ENCODE measurements around the gene PEMT.

Gene PEMT

GRCh38 chr17:17504341-17505140 is 87.0 kb downstream of the PEMT start:
- Histone ChIP-seq H4K20me1 (ENCODE audit: low read depth, low read length) (no peaks in the 10 kb centered on the region; the same call in 1 of the 2 replicates), H3K79me2 (ENCODE audit: insufficient read depth, low read length) (no peaks in the 10 kb centered on the region), H3K36me3 (ENCODE audit: low read length) (no peaks in the 10 kb centered on the region), H3K4me2 (ENCODE audit: low read depth, low read length, poor library complexity, severe bottlenecking) (no peak overlapping the region), H3K9me2 (replicated peaks; ENCODE audit: insufficient read depth, low read length) (no peaks in the 10 kb centered on the region), H3K27me3 (ENCODE audit: low read length) (no peaks in the 10 kb centered on the region), H3K9me3 (ENCODE audit: insufficient read depth, low read length) (no peaks in the 10 kb centered on the region), H3K4me3 (ENCODE audit: insufficient read depth, low read length, poor library complexity, severe bottlenecking) (no peak overlapping the region), H3K9ac (ENCODE audit: low read length) (no peak overlapping the region), H3K27ac (ENCODE audit: low read depth, low read length) (no peak overlapping the region), H3F3A (ENCODE audit: insufficient read depth) (no peaks in the 10 kb centered on the region), H2AFZ (ENCODE audit: low read depth, low read length, severe bottlenecking) (no peak overlapping the region)
- TF ChIP-seq EZH2phosphoT487 (conservative IDR thresholded peaks at IDR 0.05; ENCODE audit: low read length) (no peak), CTCF (IDR thresholded peaks at IDR 0.05; ENCODE audit: insufficient read depth, low read length, poor library complexity, severe bottlenecking) (no peak)

GRCh38 chr17:17503566-17504130 is 87.9 kb downstream of the PEMT start:
- Histone ChIP-seq H2AFZ (ENCODE audit: low read depth, low read length, severe bottlenecking) (no peak overlapping the region), H3K4me2 (ENCODE audit: low read depth, low read length, poor library complexity, severe bottlenecking) (no peak overlapping the region), H3K36me3 (ENCODE audit: low read length) (no peaks in the 10 kb centered on the region), H4K20me1 (ENCODE audit: low read depth, low read length) (no peaks in the 10 kb centered on the region; the same call in 1 of the 2 replicates), H3K4me3 (ENCODE audit: insufficient read depth, low read length, poor library complexity, severe bottlenecking) (no peak overlapping the region), H3K27ac (ENCODE audit: low read depth, low read length) (no peak overlapping the region), H3K9me3 (ENCODE audit: insufficient read depth, low read length) (no peaks in the 10 kb centered on the region), H3K79me2 (ENCODE audit: insufficient read depth, low read length) (no peaks in the 10 kb centered on the region), H3K9ac (ENCODE audit: low read length) (no peak overlapping the region), H3K27me3 (ENCODE audit: low read length) (no peaks in the 10 kb centered on the region), H3F3A (ENCODE audit: insufficient read depth) (no peaks in the 10 kb centered on the region), H3K9me2 (replicated peaks; ENCODE audit: insufficient read depth, low read length) (no peaks in the 10 kb centered on the region)
- TF ChIP-seq CTCF (IDR thresholded peaks at IDR 0.05; ENCODE audit: insufficient read depth, low read length, poor library complexity, severe bottlenecking): no peak
- TF ChIP-seq EZH2phosphoT487 (conservative IDR thresholded peaks at IDR 0.05; ENCODE audit: low read length): no peak

GRCh38 chr17:17502741-17503565 is 88.6 kb downstream of the PEMT start:
- Histone ChIP-seq H3K79me2 (ENCODE audit: insufficient read depth, low read length) (no peaks in the 10 kb centered on the region), H3K36me3 (ENCODE audit: low read length) (no peaks in the 10 kb centered on the region), H3K4me3 (ENCODE audit: insufficient read depth, low read length, poor library complexity, severe bottlenecking) (no peak overlapping the region), H3K9me3 (ENCODE audit: insufficient read depth, low read length) (no peaks in the 10 kb centered on the region), H3F3A (ENCODE audit: insufficient read depth) (no peaks in the 10 kb centered on the region), H3K27me3 (ENCODE audit: low read length) (no peaks in the 10 kb centered on the region), H3K9me2 (replicated peaks; ENCODE audit: insufficient read depth, low read length) (no peaks in the 10 kb centered on the region), H4K20me1 (ENCODE audit: low read depth, low read length) (no peaks in the 10 kb centered on the region; the same call in 1 of the 2 replicates), H3K27ac (ENCODE audit: low read depth, low read length) (no peak overlapping the region), H3K9ac (ENCODE audit: low read length) (no peak overlapping the region), H2AFZ (ENCODE audit: low read depth, low read length, severe bottlenecking) (no peak overlapping the region), H3K4me2 (ENCODE audit: low read depth, low read length, poor library complexity, severe bottlenecking) (no peak overlapping the region)
- TF ChIP-seq EZH2phosphoT487 (conservative IDR thresholded peaks at IDR 0.05; ENCODE audit: low read length) (no peak), CTCF (IDR thresholded peaks at IDR 0.05; ENCODE audit: insufficient read depth, low read length, poor library complexity, severe bottlenecking) (no peak)

Data from SU-DHL-6 (cell line).